ENCODE data around the gene ITGA7.
A peak's percentile ranks its signal among the peaks of the same experiment; 100 is the strongest.

The ITGA7 gene, protein sequence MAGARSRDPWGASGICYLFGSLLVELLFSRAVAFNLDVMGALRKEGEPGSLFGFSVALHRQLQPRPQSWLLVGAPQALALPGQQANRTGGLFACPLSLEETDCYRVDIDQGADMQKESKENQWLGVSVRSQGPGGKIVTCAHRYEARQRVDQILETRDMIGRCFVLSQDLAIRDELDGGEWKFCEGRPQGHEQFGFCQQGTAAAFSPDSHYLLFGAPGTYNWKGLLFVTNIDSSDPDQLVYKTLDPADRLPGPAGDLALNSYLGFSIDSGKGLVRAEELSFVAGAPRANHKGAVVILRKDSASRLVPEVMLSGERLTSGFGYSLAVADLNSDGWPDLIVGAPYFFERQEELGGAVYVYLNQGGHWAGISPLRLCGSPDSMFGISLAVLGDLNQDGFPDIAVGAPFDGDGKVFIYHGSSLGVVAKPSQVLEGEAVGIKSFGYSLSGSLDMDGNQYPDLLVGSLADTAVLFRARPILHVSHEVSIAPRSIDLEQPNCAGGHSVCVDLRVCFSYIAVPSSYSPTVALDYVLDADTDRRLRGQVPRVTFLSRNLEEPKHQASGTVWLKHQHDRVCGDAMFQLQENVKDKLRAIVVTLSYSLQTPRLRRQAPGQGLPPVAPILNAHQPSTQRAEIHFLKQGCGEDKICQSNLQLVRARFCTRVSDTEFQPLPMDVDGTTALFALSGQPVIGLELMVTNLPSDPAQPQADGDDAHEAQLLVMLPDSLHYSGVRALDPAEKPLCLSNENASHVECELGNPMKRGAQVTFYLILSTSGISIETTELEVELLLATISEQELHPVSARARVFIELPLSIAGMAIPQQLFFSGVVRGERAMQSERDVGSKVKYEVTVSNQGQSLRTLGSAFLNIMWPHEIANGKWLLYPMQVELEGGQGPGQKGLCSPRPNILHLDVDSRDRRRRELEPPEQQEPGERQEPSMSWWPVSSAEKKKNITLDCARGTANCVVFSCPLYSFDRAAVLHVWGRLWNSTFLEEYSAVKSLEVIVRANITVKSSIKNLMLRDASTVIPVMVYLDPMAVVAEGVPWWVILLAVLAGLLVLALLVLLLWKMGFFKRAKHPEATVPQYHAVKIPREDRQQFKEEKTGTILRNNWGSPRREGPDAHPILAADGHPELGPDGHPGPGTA

DNA sequence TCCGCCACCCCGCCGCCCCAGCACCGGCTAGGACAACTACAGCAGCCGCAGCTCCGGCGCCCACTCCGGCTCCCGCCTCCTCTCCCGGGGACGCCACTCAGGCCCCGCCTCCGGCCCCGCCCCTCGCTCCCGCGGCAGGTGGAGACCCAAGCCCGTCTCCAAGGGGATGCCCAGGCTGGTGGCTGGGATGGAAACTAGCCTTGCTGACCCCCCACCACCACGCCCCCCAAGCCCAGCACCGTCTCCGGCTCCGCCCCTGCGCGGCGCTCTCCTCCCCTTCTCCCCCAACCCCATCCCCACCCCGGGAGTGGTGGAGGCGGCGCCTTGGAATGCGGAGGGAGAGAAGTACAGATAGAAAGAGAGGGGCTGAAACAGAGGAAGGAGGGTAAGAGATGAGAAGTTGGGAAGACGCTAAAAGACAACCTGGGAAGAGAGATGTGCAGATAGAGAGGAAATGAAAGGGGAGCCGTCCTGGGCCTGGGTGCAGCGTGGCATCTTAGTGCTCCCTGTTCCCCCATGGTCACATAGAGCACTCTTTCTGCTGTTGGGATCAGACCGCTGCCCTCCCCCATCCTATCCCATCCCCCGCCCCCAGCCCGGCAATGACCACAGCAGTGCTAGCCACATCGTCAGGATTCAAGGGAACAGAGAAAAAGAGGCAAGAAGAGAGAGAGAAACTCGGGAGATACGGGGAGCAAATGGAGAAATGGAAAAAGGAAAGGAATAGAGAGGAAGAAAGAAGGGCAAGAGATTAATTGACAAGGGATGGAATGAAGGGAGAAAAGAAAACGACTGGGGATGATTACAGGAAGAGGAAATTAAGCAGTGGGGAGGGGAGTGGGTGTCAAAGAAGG is at the start of gene ITGA7:
Gene ITGA7, minus strand, starts transcription at position 64 of the 854 bp plus-strand sequence. CDS start 222 bp downstream, outside the sequence.
- DNase-seq = no peak

DNA sequence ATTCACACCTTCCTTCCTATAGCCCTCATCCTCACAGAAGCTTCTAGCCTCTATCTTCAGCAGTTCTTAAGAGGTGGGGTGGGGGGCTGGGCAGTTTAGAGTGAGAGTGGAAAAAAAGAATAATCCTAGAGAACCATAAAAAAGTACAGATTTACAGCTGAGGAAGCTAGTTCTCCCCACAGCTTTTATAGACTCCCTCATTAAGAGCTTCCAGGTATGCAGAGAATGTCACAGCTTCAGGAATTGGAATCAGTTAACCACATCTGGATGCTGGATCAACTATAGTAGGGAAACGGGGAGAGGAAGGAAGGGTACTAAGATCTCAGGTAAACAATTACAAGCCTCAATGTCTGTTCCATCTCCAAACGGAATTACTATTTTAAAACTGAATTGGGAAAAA is 47.5 kb upstream of the ITGA7 start:
- DNase-seq = no peak

DNA sequence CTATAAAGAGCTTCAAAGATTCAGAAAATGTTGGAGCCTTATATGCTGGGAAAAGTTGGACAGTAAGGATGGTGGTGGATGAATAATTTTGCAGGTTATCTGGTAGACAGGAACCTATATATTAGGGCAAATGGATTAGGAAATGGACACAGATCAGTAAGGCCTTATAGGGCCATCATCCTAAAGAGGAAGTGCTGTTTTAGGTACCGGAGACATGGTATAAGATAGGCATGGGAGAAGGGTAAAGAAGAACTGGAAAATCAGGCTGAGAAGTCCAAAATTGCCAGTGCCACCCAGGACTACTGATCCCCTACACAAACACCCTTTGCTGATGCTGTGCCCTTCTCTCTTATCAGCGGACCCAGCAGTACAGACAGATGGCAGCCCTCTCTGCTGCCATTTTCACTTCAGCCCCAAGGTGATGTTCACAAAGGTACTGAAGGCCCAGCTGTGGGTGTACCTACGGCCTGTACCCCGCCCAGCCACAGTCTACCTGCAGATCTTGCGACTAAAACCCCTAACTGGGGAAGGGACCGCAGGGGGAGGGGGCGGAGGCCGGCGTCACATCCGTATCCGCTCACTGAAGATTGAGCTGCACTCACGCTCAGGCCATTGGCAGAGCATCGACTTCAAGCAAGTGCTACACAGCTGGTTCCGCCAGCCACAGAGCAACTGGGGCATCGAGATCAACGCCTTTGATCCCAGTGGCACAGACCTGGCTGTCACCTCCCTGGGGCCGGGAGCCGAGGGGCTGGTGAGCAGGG is 40.7 kb upstream of the ITGA7 start:
- no peak for DNase-seq

DNA sequence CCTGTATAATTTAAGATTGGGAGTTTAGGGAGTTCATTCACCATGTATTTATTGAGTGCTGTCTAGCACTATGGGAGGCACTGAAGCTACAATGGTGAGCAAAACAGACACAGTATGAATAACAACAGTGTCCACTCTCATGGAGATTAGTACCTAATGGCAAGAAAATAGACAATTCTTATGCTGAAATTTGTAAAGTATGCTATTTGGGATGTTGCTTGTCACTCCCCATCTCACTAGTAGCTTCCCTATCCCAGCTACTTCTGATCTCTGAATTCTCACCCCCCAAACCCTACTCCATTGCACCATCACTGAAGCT is 39.2 kb upstream of the ITGA7 start:
- no peak for DNase-seq

DNA sequence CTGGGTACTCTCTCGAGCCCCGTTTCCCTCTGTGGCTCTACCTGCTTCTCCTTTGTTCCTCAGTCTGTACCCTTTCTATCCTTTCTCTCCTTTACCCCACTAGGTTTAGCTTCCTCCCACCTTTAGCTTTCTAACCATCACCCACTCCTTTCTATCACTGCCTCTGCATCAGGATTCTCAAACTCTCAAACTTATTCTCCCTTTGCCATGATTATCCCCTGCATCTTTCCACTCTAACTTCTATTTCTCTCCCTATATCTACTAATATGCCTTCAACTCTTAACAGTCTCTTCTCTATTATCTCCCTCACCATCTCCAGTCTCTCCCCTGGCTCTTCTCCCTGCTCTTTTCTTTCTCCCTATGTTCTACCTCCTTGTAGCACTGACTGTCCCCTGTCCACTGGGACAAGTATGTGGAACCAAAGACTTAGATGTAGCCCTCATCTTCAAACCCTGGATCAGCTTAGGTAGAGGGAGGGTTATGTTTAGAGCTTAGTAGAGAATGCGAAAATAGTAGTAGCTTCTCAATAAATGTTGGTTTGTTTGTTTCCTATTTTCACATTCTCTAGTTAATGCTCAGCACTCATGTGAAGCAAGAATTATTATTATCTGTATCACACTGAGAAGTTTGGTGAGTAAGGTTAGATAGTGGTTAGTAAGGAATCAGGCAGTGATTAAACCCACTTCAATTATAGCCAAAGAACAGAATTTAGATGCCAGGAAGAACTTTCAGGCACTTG is 38.6 kb upstream of the ITGA7 start:
- no peak for DNase-seq

DNA sequence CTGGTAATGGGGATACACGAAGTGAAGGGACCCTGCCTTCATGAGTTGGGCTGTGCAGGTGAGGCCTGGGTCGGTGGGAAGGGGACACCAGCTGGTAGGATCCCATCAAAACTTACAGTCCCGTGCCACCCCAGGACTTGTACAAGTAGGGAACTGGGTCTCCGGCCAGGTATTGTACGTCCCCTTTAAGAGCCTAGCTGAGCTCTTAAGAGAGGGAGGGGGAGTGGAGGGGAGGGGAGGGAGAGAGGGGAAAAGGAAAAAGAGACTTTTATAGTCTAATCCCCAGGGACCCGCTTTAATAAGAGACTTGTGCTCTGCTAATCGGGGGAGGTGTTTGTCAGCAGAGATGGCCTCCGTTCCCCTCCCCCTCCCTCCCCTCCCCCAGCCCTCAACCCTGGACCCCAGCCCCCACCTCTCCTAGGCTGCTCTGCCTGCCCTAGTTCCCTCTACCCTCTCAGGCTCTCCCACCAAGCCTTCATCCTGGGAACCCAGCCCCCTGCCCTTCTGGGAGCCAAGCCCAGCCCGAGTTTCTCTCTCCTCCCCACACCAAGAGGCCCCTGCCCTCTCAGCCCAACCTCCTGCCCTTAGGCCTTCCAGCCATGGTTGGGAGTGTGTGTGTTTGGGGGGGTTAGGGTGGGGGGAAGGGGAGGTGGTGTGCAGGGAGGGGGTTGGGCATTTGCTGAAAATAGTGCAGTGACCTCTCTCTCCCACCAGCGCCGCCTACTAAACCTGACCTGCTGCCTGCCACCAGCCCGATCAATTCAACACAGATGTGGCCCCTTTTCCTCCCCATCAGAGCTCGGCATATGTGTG is 37.9 kb upstream of the ITGA7 start:
- peak; percentile 80 for DNase-seq

DNA sequence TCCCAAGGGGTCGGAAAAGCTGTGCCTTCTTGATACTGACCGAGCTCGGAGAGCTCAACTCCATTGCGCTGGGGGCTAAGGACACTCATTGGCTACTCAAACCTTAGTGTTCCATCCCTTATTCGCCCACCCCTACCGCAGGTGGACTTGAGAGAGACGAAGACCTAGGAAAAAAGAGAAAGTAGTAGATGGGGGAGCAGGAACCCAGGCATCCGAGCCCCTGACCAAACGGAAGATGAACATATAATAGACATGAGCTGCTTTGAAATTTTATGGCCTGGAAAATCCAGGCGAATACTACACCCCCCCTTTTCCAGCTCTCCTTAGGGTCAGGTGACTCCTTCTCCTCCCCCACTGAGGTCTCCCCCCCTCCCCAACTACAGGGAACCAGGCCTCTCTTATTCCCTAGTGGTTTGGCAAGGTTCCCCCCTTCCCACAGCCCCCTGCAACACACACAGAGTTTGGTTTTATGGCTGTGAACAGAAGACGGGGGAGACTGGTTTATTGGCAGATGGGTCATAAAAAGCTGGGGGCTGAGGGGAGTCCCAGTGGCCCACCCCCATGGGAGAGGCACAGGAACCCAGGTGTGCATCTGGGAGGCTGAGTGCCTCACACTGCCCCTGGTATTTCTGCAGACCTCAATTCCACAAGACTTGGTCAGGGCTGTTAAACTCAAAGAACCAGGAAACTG is 36.8 kb upstream of the ITGA7 start:
- peak; percentile 20 for DNase-seq

DNA sequence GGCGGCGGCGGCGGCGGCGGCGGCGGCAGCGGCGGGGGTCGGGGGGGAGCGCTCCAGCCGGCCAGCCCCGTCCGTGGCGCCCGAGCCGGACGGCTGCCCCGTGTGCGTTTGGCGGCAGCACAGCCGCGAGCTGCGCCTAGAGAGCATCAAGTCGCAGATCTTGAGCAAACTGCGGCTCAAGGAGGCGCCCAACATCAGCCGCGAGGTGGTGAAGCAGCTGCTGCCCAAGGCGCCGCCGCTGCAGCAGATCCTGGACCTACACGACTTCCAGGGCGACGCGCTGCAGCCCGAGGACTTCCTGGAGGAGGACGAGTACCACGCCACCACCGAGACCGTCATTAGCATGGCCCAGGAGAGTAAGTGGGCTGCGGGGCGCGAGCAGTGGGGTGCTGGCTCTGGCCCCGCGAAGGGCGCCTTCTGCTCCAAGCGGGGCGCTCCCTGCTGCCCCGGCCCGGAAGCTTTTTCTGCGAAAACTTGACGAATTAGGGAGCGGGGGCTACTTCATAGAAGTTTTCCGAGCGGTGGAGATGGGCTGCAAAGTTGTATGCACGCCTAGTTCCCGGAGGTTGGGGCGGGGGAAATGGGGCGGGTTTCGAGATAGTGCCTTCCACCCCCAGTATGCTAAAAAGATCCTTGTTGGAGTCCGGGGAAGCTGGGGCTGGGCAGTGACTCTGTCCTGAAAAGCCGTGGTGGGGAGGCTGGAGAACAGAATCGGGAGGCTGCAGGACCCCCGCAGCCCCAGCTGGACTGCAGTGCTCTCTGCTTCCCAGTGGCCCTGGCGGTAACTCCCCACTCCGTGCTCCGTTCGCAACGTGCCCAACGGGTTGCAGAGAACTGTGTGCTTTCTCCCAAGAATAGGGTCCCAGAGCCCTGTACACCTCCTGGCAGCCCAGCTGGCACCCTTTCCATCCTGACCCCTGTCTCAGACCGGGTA is 36.0 kb upstream of the ITGA7 start:
- DNase-seq = no peak

DNA sequence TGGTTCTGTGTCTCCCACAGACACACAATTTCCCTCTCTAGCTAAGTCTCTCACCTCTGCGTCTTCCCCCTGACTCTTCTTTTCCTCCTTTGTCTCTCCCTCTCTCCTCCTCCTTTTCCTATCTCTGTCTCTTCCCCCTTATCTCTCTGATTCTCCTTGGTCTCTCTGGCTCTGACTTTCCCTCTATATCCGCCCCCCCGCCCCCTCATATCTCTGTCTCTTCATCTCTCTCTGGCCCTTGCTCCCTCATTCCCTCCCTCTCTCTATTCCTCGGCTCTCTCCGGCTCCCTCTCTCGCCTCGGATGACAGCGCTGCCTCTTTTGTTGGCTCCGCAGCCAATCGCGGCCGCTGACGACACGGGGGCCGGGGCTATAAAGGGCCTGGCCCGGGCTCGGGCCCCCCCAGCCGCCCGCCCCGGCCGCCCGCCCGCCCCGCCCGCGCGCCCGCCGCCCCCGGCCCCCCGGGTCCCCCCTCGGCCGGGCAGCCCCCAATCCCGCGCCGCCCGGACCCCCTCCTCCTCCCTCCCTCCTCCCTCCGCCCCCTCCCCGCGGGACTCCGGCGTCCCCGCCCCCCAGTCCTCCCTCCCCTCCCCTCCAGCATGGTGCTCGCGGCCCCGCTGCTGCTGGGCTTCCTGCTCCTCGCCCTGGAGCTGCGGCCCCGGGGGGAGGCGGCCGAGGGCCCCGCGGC is 35.2 kb upstream of the ITGA7 start, which contains the start of gene GDF11:
Gene GDF11, plus strand, starts transcription at position 404 of the 687 bp plus-strand sequence. Its CDS starts 195 bp downstream, at position 599.
- peak; percentile 52 for DNase-seq

DNA sequence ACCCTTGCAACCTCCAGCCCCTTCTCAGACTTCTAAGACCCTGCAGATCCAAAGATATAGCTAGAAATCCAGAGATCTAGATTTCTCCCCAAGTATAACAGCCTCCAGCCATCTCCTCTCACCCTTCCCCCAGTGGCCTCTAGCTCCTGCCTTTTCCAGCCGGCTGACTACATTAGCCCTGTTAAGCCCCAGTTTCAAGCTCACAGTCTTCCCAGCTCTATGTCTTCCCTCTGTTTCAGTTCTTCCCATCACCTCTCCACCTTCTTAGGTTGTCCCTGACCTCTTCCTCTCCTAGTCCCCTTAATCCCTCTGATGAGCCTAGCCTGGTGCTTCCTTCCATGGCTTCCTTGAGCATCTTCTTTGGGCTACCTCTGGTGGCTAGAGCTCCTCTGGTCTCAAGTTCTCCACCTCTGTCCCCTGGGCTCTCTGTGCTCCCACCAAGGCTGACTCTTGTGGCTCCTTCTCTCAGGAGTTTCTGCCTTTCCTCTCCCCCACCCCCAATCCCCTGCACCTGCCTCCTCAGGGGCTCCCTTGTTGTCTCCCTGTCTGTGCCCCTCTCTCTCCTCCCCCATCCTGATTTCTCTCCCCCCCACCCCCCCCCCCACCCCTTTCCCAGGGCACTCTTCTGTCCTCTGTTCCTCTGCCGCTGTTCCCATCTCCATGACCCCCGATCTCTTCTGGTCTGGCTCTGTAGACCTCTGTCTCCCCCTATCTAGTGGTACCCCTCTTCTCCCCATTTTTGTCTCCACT is 34.4 kb upstream of the ITGA7 start:
- DNase-seq = no peak

DNA sequence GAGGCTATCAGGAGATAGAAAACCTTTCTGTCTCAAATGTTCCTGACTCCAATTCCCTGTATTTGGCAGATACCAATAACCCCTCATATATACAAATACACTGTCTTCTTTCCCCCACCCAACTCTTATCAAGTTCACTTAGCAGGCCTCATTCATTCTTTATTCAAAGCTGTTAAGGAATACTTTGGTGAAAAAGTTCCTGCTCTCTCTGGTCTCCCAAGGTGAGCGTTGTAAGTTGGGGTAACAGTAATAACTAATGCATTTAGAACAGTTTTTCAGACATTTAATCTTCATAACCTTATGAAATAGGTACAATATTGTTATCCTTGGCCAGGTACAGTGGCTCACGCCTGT is 31.3 kb upstream of the ITGA7 start:
- DNase-seq = no peak

DNA sequence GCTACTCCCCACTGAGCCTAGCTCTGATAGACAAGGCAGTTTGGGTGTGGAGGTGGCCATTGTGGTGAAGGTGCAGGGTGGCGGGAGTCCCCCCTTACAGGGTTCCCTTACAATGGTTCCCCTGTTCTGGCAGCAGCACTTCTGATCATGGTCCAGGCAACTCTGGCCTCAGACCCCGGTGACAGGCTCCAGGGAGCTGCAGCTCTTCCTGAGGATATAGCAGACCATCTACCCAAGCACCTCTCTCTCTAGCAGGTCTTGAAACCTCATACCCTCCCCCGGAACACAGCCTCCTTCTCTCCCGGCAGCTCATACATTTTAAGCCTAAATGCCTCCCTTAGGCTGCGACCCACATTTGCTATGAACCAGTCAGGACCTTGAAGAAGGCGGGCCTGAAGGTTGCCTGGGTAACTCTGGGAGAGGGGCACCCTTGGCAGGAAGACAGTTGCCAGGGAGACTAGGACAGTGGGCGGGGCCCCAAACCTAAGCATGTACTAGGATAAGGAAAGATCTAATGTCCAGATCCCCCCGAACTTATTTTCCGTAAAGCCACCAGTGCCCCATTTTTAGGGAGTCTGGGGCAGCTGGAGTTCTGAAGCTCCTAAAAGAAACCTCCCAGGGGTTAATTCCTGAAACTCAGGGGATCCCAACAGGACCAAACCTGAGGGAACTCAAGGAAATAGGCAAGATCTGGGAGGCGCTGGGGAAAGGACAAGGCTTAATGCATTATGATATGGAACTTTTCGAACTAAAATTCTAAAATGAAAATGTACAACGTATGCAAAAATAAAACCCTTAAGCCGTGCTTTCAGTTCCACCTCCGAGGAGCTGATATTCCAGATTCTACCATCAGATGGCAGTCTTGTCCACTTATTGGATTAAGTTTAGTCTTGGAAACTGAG is 30.7 kb upstream of the ITGA7 start:
- DNase-seq = peak; percentile 64

DNA sequence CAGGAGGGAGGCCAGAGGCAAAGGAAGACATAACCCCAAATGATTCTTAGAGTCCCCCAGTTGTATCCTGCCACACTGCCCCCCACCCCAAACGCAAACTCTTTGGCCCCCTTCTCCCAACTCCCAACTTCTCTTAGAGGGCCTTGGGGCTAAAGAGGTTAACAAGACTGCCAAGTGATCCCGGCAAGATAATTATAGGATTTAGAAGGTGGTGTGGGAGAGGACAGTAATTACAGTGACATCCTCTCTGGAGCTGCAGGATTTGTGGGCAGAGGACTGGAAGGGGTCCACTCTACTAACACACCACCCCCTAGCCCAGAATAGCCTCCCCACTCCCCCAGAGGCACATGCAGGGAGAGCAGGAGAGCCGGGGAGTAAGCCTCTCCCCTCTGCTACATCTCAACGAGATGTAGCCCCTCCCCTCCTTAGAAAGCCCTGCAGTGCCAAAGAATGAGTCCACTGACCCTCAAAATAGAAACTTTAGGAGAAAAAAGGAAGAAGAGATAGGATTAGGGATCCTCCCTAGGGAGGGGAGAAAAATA is 29.9 kb upstream of the ITGA7 start:
- DNase-seq = no peak

DNA sequence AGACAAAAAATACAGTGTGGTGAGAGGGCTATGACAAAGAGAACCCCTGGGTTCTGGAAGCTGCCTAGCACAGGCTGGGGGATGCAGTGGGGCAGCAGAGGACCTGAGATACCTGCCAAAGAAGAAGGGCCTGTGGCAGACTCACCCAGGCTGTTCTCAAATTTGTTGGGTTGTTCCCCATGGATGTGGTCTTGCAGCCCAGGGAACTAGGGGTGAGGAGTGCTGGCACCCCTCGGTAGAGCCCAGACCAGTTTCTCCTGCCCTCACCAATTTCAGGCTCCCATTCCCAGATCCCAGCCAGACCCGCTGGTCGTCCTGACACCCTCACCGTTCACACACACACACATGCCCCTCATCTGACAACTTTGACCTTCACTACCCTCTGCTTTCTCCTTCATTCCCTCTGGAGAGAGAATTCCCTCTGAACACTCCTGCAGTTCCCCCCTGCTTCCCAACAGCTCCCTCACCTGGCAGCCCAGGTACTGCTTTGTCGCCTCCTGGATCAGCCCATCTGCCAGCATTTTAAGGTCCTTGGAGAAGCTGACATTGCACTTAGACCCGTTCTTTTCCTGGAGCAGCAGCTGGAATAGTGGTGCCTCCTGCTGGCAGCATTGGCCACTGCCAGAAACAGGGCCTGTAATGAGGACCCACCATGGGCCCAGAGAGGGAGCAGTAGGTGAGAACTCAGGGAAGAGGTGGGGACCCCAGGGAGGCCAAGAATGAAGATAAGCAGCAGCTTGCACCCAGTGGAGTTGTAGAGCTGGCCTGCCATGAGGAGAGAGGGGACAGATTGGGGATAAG is 29.3 kb upstream of the ITGA7 start:
- peak; percentile 84 for DNase-seq

DNA sequence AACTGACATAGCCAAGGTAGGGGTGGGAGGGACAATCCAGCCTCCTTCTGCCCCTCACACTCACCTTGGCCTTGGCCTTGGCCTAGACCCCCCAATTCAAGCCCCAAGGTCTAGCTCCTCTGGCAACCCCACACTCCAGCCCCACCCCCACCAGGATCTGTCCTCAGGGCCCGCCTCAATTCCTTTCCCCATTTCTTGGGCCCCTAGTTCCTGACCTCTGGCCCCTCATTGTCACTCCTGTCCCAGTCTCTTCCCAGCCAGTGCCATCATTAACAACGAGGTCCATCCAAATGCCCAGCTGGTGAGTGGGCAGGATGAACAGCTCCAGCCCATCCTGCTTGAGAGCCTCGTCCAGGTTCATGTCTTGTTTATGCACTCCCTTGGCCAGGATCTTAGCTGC is 28.4 kb upstream of the ITGA7 start:
- DNase-seq = no peak
